HG02623 (cell line): ENCODE data around the gene STAB2.

Experiments
- ATAC-seq: cut with Tn5 transposase; IDR thresholded peaks from one replicate; pipeline ENCODE4 v1.9.1; 2021; ENCODE audit warnings: moderate library complexity; ENCODE audit not compliant: unreplicated experiment

The STAB2 gene

DNA sequence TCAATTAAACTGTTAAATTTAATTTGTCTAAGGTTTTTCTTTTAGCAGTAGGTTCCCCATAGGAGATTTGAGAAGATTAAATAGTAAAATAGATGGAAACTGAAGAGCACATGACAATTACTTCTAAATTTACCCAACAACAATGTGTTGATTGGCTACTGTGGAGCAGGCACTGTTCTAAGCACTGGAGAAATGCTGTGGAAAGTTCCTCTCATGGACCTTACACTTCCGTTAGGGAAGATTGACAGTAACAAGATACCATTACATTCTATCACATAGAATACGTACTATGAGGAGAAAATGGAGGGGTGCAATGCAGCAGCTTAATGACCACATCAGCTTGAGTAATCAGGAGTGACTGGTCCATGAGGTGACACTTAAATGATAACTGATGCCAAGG is 8.1 kb upstream of the STAB2 start:
- ATAC-seq: no peak

DNA sequence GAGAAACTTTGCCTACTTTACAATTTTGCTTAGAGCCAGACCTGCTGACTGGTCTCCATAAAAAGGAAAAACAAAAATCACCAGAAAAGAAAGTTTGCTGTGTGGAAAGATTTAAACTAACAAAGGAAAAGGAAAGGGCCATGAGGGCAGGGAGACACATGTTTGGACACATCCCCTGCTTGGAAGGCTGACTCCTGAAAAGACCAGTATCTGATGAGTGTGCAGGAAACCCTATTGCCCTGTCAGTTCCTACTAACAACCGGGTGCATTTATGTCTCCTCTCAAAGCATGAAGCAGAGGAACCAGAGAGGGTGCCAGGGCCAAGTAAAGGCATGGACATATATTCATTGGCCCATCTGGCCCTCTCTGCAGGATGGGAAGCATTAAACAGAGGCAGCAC is 7.0 kb upstream of the STAB2 start:
- ATAC-seq: no peak

DNA sequence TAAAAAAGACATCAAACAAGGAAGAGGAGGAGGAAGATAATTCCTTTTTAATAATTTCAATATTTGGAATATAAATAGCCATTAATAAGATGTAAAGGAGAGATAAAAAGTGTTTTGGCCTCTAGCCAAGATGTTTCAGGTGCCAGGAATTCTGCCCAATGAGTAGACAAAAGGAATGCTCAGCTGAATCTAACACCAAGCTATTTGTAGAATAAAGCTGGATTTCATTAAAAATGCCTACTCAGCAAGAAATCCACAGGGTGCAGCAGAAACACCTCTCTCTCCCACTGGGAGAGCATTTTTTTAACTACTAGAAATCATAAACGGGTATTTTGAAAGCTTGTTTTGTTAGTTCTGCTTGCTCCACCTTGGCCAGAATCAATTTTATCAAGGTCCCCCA is 4.1 kb upstream of the STAB2 start:
- no peak for ATAC-seq

DNA sequence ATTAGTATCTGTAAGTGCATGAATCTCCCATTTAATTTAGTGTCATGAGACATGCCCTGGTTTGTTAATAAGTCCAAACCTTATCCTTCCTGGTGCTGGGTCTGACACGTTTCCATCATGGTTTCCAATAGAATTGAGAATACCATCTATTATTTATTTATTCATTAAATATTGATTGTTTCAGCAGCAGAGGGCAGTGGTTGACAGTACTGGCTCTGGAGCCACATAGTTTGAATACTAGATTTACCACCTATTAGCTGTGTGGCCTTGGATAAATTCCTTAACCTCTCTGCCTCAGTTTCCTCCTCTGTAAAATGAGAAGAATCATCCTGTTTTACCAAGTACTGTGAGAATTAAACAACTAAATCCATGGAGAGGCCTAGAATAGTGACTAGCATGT is 941 bp upstream of the STAB2 start:
- ATAC-seq: no peak

DNA sequence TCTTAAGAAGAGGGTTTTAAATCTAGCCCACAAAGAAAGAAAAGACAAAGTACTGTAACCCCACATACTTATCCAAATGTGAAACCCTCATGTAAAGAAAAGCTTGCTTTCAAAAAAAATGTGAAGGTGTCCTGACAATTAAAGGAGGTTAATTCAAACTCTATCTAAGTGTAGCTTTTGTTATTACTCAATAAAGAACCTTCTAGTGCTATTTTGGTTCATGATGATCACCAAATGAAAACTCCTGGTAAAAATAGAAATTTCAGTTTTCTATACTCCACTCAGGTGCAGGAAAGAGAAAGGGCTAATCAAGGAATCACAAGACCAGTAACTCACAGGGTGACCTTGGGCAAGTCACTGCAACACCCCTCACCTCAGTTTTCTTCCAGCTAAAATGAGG is 1.6 kb downstream of the STAB2 start:
- ATAC-seq: no peak

DNA sequence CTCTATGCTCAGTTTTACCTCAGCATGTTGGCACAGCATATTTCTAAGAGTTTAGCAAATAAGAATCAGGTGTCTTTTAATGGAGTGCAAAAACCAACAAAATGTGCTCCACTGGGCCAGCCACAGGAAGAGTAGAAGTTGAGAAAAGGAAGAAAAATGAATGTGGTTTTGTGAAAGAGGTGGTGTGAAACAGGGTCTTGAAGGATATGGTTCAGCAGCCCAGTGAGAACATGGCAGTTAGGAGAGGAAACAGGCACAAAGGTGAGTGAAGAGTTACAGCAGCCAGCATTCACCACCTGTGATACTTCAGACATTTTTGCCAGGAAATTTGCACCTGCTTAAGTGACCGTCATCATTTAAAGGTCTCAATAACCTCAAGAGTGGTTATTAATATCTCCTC is 2.4 kb downstream of the STAB2 start:
- ATAC-seq: no peak

DNA sequence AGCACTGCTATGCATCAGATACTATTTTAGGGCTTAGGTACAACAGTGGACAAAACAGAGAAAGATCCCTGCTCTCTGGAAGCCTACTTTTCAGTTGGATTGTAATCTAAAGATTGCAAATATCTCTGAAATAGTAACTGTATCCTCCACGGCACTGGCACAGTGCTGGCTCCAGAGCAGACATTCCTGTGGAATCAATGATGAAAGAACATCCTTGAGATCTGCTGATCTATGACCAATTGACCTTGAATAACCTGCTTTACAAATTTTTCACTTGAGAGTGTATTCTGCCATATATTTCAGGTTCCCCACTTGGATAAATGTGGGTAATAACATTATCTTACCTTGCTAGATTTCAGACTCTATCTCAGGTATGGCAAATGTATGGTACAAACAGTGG is 3.2 kb downstream of the STAB2 start:
- no peak for ATAC-seq

DNA sequence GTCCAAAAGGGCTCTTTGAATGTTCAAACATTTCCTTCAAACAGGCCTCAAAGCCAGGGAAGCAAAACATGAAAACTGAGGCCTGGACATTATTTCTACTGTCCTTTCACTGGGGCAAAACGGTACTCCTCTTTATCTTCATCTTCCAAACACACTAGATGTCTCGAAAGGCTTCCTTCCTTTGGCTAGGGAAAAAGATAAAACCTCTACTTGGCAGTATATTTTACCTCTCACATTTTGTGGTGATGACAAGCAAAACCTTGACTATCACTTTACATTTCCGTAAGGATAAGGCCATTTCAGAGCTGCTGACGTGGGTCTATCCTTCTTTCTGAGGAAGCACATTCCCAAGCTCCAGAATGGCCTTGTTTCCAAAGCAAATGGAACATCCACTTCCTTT is 9.9 kb downstream of the STAB2 start:
- no peak for ATAC-seq

DNA sequence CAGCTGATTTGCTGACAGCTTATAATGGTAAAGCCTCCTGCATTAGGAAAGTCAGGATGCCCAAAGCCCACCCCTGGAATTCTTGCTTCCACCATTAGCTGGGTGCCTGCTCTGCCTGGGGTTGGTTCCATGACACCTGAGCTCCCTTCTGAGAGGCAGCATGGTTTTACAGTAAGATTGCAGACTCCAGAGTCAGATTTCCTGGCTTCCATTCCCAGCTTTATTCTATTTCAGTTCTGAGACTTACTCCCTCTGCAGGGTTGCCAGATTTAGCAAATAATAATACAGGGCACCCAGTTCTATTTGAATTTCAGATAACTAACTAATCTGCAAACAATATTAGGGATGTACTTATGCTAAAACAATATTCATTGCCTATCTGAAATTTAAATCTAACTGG is 12.2 kb downstream of the STAB2 start:
- no peak for ATAC-seq

DNA sequence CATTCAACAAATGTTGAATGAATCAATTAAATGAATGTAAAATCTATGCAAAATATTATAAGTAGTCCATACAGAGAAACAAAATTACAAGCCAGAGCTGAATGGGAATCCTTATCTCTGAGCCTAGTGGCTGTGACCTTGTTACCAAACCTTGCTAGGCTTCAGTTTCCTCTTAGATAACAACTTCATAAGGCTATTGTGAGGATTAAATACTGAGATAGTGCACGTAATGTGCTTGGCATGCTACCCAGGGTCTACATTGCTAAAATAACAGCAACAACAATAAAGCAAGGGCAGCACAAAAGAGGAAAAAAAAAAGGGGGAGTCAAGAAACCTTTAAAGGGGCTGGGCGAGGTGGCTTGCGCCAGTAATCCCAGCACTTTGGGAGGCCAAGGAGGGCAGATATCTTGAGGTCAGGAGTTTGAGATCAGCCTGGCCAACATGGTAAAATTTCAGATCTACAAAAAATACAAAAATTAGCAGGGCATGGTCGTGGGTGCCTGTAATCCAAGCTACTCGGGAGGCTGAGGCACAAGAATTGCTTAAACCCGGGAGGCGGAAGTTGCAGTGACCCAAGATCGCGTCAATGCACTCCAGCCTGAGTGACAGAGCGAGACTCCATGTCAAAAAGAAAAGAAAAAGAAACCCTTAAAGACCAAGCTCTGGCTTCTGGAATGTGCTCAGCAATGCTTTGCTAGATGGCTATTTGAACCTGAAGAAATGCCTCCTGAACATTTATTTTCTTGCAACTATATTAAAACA is 14.1 kb downstream of the STAB2 start:
- ATAC-seq: no peak

DNA sequence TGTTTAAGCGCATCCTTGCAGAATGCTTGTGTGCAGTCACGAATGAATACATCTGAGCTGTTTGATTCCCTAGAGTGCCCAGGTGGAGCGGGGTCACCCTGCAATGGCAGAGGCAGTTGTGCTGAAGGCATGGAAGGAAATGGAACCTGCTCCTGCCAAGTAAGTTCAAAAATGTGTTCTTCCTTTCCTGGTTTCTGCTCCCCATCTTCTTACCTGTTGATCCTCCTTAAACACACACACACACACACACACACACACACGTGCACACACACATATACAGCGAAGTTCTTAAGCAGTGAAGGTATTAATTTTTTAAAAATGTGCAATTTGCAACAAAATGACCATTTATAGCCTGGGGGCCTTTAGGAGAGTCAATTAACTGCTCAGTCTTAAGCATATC is 33.3 kb downstream of the STAB2 start:
- ATAC-seq: no peak

DNA sequence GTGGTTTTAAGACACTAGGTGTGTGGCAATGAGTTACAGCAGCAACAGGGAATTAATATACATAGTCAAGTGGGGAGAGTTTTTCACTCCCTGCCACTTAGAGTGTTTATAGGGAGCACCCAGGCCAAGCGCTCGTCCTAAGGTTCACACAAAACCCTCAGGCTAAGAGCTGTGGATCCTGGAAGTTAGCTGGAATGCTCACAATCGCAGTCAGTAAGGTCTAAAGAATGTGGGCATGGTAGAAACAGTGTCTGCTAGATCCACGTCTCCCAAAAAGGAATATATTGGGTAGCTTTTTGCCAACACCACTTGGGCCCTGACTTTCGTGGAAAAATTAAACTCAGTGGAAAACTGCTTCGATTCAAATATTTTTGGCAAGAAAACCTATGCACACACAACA is 36.6 kb downstream of the STAB2 start:
- no peak for ATAC-seq

DNA sequence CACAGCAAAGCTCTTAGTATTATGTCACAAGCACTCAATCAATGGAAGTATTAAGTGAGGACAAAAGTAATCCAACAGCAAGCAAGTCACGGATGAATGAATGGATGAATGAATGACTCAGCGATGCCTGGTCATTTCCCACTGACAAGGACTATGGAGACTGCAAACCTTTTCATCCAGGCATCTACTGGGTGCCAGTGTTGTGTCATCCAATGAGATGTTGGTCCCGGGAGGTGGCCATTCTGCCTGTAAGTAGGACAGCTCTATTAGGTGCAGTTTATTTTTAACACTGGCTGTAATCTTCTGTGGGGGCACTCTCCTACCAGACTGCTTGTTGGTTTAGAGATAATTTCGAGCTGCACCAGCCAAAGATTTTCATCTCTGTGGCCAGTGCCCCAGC is 39.4 kb downstream of the STAB2 start:
- ATAC-seq: no peak

DNA sequence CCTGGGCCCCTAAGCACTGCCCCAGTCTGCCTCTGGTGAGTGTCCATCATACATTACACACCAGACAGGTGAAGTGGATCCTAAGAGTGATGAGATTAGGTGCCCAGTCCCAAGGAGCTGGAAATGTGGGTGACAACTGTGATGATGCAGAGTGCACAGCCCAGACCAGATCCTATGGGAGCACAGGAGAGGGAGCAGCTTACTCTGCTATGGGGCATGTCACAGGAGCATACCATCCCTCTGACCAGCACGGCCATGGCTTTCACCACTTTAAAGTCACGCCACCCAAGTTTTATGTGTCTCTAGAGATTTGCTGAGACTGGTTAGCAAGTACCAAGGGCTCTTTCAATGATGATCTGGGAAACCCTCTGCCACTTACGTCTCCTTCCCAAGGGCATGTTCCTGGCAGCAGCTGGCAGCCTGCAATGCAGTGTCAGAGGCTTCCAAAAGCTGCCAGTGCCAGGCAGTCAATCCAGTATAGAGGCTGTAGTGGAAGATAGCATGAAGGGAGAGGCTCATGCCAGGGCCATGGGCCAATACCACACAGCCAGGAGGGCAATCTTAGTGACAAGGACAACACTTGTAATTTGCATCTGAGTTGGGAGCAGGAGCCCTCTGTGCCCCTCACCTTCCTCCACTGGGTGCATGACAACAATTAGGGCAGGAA is 40.2 kb downstream of the STAB2 start:
- no peak for ATAC-seq

DNA sequence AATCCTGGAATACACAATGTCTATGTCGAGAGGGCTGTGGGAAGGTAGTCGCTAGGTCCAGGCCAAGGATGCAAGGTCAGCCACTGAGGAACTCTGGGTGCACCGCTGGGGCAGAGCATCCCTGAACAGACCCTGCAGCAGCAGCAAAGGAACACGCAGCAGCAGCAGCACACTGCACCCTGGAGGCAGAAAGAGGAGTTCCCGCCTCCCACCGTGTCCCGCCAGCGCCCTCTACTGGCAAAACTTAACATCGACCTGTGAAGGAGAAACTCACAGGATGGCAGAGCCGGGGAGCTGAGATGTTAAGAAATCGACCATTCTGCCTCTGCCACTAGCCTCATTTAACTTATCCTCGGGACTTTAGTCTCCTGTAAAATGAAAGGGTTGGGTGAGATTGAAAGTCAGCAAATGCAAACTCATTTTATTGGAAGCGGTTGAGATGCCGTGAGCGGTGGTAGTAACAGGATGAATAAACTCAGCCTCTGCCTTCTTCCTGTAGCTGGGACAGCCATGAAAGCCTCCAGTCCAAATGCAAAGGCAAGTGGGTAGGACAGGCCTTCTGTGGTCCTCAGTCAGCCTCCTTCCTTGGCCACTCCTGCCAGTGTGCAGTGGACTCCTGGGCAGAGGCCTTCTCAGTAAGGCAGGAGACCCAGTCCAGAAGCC is 45.6 kb downstream of the STAB2 start:
- peak; percentile 71 for ATAC-seq

DNA sequence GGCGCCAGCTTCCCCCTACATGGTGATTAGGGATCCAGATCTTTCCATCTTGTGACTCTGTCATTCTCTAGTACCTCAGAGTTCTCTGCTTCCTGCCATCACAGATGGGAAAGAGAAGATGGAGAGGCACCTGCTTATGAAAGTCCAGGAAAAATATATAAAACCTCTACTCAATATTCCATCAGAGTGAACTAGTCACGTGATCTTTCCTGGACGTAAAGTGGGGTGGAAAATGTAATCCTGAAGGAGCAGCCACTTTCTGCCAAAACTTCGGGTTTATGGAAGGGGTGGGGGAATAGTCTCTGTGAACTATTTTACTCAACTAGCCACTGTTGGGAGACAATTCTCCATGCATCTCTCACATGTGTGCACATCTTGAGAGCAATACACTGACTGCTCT is 47.7 kb downstream of the STAB2 start:
- no peak for ATAC-seq

DNA sequence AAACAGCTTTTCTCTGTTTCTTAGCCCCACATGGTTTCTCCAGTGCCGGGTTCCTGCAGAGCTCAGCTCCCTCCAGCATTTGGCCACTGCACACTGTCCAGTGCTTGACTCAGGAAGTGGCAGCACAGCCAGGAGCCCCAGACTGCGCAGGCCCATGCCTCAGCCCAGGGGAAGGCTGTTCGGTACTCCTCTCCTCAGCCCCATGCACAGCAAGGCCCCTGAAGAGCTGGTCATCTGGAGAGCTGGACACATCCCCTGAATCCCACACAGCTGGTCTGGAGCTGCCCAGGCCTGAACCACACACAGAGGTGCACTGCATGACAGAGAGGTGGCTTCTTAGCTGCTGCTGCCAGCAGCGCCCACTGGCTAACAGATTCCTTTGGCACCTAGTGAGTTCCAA is 48.3 kb downstream of the STAB2 start:
- no peak for ATAC-seq

DNA sequence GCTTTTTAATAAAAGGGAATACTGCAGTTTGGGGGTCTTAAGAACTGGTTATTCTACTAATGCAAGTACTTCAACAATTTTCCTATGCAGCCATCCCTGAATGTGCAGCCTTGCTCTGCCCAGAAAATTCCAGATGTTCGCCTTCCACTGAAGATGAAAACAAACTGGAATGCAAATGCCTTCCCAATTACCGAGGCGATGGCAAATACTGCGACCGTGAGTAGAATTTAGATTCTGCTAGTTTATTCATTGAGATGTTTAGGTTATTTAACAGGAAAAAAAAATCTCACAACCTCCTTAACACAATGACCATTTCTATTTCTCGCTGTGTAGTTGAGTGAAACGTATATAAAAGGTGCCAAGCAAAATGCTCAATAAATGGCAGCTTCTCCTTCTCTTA is 49.9 kb downstream of the STAB2 start:
- ATAC-seq: no peak

DNA sequence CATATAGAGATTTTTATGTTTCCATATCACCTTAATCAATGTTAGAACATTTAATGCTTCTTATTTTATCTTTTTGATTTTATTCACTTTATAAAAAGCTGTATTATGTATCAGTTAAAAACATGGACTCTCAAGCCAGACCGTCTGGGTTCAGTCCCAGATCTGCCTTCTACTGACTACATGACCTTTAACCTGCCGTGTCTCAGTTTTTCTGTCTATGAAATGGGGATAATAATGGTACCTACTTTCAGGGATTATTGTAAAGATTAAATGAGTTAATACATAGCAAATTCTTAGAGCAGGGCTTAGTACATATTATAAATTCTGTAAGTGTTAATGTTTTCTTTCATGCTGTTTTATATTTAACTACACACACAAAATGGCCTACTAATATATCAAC is 50.4 kb downstream of the STAB2 start:
- no peak for ATAC-seq

DNA sequence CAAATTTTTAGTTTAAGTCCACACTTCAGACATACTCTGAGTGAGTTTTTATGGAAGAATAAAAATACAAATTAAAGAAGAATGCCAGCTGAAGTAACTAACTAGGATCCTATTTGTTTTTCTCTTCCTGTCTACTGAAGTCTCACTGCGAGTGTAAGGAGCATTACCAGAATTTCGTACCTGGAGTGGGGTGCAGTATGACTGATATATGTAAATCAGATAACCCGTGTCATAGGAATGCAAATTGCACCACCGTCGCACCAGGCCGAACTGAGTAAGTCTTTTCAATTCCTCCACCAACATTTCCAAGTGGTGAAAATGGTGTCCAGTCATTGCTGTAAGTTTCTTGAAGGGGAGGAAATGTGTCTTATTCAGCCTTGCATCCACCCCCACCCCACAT is 52.9 kb downstream of the STAB2 start:
- no peak for ATAC-seq

DNA sequence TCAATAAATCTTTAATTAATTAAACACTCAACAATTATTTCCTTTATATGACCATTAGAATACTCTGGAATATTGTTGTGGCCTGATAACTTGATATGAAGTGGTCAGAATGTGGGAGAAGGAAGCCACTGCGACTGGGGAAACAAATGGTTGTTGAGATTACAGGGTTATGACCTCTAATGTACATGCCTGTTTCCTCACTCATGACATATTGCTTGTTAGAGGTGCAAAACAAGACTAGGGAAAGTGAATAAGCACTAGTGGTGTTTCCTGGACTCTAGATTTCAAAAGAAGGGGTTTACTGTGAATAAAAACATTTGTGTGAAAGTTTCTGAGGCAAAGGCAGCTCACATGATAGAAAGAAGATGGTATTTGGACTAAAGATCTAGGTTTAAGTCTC is 53.3 kb downstream of the STAB2 start:
- ATAC-seq: no peak

DNA sequence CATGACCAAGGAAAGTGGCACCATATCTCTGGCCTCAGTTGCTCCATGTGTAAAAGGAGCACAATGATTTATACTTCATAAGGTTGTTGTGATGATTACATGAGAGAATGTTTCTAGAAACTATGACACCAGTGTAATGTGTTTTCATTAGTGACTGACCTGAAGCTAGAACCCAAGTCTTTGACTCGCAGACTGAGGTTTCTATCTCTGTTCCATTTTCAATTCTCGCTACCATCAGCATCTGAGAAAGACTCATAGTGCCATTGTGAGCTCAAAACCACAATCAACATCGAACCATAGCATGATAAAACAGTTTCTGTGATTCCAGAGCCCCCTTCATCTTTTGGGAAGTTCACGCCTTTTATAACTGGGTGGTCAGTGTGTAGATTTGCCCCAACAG is 53.8 kb downstream of the STAB2 start:
- no peak for ATAC-seq
